NCI-H187 (cell line): ENCODE measurements around the gene ZNF91.
"Not testable (repeated sequence)": the region's sequence is repeated elsewhere in the genome, so short reads cannot be mapped to it uniquely, and the experiment has no call there.

ENCODE experiments used
- DNase-seq, 2 experiments: peaks; one replicate each; lab custom pipeline; 2025; lab: John Stamatoyannopoulos, UW

ZNF91 gene

GRCh38 chr19:23395722-23396117, 449 bp upstream of the ZNF91 start:
- not testable (repeated sequence) for DNase-seq

DNA sequence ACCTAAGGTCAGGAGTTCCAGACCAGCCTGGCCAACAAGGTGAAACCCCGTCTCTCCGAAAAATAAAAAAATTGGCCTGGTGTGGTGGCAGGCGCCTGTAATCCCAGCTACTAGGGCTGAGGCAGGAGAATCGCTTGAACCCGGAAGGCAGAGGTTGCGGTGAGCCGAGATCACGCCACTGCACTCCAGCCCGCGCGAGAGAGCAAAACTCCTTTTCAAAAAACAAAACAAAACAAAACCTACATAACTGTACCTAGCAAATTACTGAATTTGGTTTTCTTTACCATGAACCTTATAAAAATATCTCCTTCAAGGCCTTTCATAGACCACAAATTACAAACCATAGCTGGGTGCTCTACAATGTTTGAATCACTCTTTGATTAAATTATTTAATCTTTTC, 760 bp downstream of the ZNF91 start:
- no peak for DNase-seq

- DNase-seq = no peak
These were observed 2.1 kb downstream of the ZNF91 start for GRCh38 chr19:23393121-23393520.

GRCh38 chr19:23391236-23391635, 4.0 kb downstream of the ZNF91 start:
- no peak for DNase-seq

DNA sequence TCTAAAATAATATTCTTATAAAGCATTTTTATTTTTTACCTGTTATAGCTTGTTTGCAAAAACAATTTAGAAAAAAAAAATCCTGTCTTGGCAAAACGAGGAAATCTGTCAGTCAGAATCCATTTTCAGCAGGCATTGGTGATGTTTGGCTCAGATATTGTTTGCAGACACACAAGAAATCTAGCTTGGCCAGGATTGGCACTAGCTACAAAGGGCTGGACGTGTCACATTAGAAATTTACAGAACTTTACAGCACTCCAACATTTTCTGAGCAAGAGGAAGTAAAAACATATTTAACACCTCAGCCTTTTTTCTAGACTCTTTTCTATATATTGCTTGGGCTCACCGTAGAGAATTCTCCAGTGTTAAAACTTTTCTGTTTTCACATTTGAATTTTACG, 9.9 kb downstream of the ZNF91 start:
- no peak for DNase-seq

DNA sequence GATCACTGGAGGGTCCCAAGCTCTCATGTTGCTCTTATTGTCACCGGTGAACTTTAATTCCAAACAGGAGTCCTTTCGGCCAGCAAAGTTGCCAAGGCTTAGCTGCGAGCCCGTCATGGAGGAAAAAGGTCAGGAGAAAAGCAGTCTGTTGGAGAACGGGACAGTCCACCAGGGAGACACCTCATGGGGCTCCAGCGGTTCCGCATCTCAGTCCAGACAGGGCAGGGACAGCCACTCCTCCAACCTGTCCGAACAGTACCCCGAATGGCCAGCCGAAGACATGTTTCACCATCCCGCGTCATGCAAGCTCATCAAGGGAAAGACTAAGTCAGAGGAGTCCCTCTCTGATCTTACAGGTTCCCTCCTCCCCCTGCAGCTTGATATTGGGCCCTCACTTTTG, 10.4 kb downstream of the ZNF91 start:
- no peak for DNase-seq

- no peak for DNase-seq
These were observed 11.1 kb downstream of the ZNF91 start for GRCh38 chr19:23384166-23384565.

- no peak for DNase-seq
These were observed 12.3 kb downstream of the ZNF91 start for GRCh38 chr19:23382955-23383354.

DNA sequence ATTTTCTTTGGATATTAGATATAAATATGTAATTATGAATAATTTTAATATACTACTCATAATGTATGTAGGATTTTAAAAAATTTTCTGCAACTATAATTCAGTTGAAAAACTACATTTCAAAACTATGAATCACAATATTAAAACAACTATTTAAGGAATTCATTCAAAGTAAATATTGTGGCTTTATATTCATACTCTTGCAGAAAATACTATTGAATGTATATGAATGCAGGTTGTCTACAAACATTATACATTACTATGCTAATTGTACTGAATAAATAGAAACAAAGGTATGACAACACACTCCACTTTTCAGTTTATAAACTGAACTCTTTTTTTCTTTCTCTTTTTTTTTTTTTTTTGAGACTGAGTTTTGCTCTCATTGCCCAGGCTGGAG, 14.2 kb downstream of the ZNF91 start:
- DNase-seq = no peak

- DNase-seq = not testable (repeated sequence)
These were observed 15.6 kb downstream of the ZNF91 start for GRCh38 chr19:23379671-23380070.

DNA sequence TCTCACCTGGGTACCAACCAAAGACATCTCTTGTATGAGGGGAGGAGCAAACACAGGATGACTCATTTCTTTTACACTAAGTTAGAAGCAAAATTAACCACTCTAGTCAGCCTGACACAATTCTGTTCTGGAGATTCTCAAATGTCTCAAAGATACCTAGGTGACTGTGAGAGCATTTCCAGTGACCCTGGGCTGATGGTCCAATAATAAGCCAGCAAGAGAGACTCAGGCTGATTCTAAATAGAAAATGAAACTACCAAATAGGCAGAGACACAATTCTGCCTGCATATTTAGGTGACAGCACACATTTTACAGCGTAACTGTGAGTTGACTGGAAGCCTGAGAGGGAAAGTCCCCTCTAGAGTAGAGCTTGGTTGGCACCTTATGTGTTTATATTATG, 16.3 kb downstream of the ZNF91 start:
- no peak for DNase-seq

DNA sequence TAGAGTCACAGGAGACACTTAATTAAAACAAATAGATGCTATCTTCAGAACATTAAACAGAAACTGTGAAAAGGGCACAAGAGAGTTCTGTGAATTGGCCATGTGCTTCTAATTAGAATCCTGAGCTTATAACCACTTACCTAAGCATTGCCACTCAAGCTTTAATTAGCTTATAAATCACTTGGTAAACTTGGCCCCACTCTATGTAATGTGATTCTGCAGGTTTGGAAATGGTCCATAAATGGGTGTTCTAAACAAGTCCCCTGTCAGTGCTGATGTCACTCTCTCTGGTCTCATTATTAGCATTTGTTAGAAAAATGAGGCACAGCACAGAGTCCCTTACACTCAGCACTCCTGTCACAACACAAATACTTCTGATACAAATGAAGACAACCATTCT, 18.0 kb downstream of the ZNF91 start:
- no peak for DNase-seq

DNA sequence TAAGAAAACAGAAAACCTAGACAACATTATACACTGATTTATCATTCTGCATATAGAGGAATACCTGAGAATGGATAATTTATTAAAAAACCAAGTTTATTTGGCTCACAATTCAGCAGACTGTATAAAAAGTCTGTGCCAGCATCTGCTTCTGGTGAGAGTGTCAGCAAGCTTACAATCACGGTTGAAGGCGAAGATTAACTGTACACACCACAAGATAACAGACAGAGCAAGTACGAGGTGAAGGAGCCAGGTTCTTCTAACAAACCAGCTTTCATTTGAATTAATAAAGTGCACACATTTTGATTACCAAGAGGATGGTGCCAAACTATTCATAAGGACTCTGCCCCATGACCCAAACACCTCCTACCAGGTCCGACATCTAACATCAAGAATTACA, 28.8 kb downstream of the ZNF91 start:
- no peak for DNase-seq

DNA sequence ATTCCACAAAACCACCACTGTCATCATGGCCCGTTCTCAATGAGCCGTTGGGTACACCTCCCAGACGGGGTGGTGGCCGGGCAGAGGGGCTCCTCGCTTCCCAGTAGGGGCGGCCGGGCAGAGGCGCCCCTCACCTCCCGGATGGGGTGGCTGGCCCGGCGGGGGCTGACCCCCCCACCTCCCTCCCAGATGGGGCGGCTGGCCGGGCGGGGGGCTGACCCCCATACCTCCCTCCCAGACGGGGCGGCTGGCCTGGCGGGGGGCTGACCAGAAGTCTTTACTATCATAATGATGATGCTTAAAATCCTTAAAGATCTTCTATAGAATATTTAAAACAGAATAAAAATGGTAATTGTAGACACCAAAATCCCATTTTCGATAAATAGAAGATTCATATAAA, 29.2 kb downstream of the ZNF91 start:
- DNase-seq = not testable (repeated sequence)

- no peak for DNase-seq
These were observed 30.0 kb downstream of the ZNF91 start for GRCh38 chr19:23365222-23365621.

DNA sequence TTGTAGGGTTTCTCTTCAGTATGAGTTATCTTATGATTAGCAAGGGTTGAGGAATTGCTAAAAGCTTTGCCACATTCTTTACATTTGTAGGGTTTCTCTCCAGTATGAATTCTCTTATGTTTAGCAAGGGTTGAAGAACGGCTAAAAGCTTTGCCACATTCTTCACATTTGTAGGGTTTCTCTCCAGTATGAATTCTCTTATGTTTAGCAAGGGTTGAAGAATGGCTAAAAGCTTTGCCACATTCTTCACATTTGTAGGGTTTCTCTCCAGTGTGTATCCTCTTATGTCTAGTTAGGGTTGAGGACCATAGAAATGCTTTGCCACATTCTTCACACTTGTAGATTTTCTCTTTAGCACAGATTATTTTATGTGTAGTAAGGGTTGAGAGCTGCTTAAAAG, 33.4 kb downstream of the ZNF91 start:
- DNase-seq = not testable (repeated sequence)

GRCh38 chr19:23351806-23352205, 43.5 kb downstream of the ZNF91 start:
- no peak for DNase-seq

GRCh38 chr19:23346696-23347095, 48.6 kb downstream of the ZNF91 start:
- DNase-seq = no peak

GRCh38 chr19:23345838-23346237, 49.4 kb downstream of the ZNF91 start:
- no peak for DNase-seq

DNA sequence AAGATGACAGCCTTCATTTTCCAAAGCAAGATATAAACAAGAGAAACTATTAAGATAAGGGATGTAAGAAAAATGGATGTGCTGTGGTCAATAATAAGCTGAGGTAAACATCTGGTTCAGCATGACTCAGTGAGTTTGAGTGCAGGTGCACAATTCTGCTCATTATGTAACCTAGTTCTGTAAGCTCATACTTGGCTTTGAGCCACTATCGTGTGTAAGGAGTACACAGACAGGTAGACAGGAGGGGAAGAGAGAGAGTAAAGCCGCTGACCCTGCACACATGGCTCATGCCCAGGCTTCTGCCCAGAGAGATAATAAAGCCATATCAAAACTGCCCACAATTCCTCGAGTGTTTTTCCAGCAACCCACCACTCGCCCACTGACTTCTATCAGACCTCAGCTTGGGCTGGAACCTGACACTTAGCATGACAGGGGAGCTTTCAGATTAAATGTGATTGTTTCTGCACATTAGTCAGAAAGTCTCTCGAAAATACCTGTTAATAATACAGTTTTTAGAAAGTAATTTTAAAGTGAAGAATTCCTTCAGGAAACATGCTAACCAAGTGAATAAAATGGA, 51.7 kb downstream of the ZNF91 start:
- no peak for DNase-seq

DNA sequence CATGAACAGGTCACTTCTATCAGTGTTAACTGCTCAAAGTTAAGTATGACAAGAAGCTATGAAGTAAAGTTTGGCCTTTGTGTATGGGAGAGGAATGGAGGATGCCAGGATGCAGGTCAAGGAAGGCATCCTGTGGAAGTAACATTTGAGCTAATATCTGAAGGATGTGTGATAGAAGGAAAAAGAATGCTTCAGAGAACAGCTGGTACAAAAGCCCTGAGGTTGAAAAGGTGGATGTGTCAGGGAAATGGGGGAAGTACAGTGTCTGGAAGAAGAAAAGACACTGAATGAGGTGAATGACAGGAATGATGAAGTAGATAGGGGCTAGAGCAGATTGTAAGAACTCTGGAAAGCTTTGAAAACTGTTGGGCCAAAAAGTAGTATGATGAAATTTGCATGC, 67.1 kb downstream of the ZNF91 start:
- DNase-seq = no peak

GRCh38 chr19:23321953-23322549, 73.2 kb downstream of the ZNF91 start:
- no peak for DNase-seq

- DNase-seq = not testable (repeated sequence)
These were observed 73.9 kb downstream of the ZNF91 start for GRCh38 chr19:23321403-23321802.

DNA sequence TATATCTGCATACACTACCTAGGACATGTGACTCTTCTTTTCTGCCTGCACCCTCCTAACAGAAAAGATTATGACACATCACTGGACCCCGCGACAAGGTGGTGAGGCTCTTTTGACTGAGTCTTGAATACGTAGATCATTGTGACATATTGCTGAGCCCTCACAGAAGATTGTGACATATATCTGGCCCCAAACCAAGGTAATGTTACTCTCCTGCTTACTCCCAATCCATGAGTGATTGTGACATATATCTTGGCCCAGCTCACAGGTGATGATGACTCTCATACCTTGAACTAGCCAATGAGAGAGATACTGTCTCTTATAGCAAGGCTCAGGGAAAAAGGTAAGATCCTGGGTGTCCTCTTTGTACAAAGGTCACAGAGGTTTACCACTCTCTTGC, 75.7 kb downstream of the ZNF91 start:
- not testable (repeated sequence) for DNase-seq
